NCI-H2029 treated with DMSO at 0.1 percent for 48 hours (cell line): ENCODE results near the gene ZNF260.

Source experiments
- DNase-seq: peaks from one replicate; lab custom pipeline; 2025; lab: John Stamatoyannopoulos, UW

ZNF260 gene

GRCh38 chr19:36489920-36490415 lies 38.1 kb downstream of the ZNF260 start:
- peak; percentile 85 for DNase-seq

- DNase-seq = peak; percentile 85
These were observed 38.8 kb downstream of the ZNF260 start, which contains the start of gene ZNF566 for GRCh38 chr19:36489118-36489919. Gene ZNF566, minus strand, starts transcription at chr19:36489561. Its CDS starts 13,004 bp downstream, at chr19:36476557.

- no peak for DNase-seq
These were observed 39.3 kb downstream of the ZNF260 start for GRCh38 chr19:36488846-36489117.

GRCh38 chr19:36488118-36488845 lies 39.8 kb downstream of the ZNF260 start:
- no peak for DNase-seq

GRCh38 chr19:36483653-36484052 lies 44.4 kb downstream of the ZNF260 start:
- DNase-seq = no peak

- no peak for DNase-seq
These were observed 45.2 kb downstream of the ZNF260 start for GRCh38 chr19:36482876-36483275.
